OCI-M1 (cell line): ENCODE measurements around the gene MED8.

ENCODE experiments used
- DNase-seq: peaks from one replicate; lab custom pipeline; 2025; lab: John Stamatoyannopoulos, UW

MED8 gene

DNA sequence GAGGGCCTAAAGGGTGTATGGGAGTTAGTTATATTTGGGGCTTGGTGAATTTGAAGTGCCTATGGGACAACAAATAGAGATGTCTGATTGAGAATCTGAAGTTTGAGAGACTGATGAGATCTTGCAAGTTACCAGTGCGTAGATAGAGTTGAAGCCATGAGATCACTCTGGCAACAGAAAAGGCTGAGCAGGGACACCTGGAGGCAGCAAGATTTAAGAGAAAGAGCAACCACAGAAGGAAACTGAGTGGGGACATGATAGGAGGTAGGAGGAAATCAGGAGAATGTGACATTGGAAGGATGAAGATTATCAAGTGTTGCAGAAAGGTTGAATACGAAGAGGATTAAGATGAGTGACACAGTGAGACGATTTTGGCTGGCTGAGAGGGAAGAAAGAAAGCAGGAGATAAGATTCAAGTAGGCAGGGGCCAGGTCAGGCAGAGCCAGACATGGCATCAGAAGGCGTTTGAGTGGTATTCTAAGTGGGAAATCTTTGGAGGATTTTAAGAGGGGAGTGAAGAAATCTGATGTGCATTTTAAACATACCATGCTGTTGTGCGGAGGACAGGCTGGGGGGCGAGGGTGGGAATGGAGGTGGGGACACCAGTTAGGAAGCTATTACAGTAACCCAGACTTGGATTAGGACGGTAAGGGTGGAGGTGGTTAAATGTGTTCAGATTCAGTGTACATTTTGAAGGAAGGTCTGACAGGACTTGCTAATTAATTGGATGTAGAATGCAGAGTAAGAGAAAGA lies 55.0 kb downstream of the MED8 start:
- no peak for DNase-seq
